Activated naive CD4-positive, alpha-beta T cell treated with anti-CD3 and anti-CD28 coated beads for 36 hours (primary cell): Measurements from ENCODE around the gene AIM2. TPM values are rescaled to one million over a fixed set of nuclear protein-coding genes. Genes with fewer than 3 reads are reported as not detected.
"Not testable (repeated sequence)": the region's sequence is repeated elsewhere in the genome, so short reads cannot be mapped to it uniquely, and the experiment has no call there.

Experiments used
- CTCF ChIA-PET: fragments of 350-600 bp; sonication (Branson Sonifier 250); formaldehyde crosslinking; loops from one replicate; lab custom pipeline; 2021; ENCODE audit warnings: antibody characterized with exemption; lab: Charles Lee
- DNase-seq: peaks from one replicate; pipeline ENCODE4 v3.0.0-alpha.2; 2020
- H3K27ac Mint-ChIP-seq: one replicate; pipeline ENCODE4 v1.8.0; 2021; ENCODE audit warnings: mild to moderate bottlenecking, mixed read lengths
- H3K27me3 Mint-ChIP-seq: one replicate; pipeline ENCODE4 v1.8.0; 2021; ENCODE audit warnings: low read depth, mixed read lengths
- H3K36me3 Mint-ChIP-seq: one replicate; pipeline ENCODE4 v1.8.0; 2021; ENCODE audit warnings: low read depth, mixed read lengths
- H3K4me1 Mint-ChIP-seq: one replicate; pipeline ENCODE4 v1.8.0; 2021; ENCODE audit warnings: low read depth, mixed read lengths
- H3K4me3 Mint-ChIP-seq: one replicate; pipeline ENCODE4 v1.8.0; 2021; ENCODE audit warnings: mild to moderate bottlenecking, moderate library complexity, mixed read lengths
- H3K9me3 Mint-ChIP-seq: one replicate; pipeline ENCODE4 v1.8.0; 2021; ENCODE audit warnings: mixed read lengths
- intact Hi-C: fragments of 100-400 bp; cut with micrococcal nuclease; formaldehyde crosslinking; loops from one replicate; pipeline ENCODE4 v1.15.1; 2023
- total RNA-seq, 2 experiments: library from RNA; stranded (reverse); gene quantifications; one replicate each; pipeline ENCODE4 v1.2.3, GENCODE V29; 2021

Gene AIM2
- total RNA-seq, 2 experiments from 2014 or later, result 12.2 to 13.7 TPM

- intact Hi-C loops, result loop anchor here (2.0 kb wide), 1 partner anchor 22 kb away; no protein-coding TSS in a partner anchor
- H3K4me3 Mint-ChIP-seq, result not testable (repeated sequence)
- H3K4me1 Mint-ChIP-seq, result peaks cover 43% of the 10 kb centered on the region
These were observed 30.1 kb downstream of the AIM2 start for GRCh38 chr1:159046486-159046885.

GRCh38 chr1:159040893-159041724 is 35.5 kb downstream of the AIM2 start:
- intact Hi-C loops, result loop anchor here (1.0 to 2.0 kb wide), 2 partner anchors 26 to 72 kb away; no protein-coding TSS in a partner anchor
- peak; percentile 51 for DNase-seq
- Mint-ChIP-seq H3K4me1 (peaks cover 55% of the 10 kb centered on the region), H3K9me3 (no peaks in the 10 kb centered on the region), H3K27me3 (no peaks in the 10 kb centered on the region), H3K27ac (peak overlapping the region; percentile 76), H3K36me3 (peaks cover 70% of the 10 kb centered on the region), H3K4me3 (no peak overlapping the region)
- CTCF ChIA-PET, result interaction anchor here (1.4 kb wide), 1 partner anchor 26 kb away, joined by 5 read pairs; no protein-coding TSS in a partner anchor

More at GRCh38 chr1:159046486-159046885, 30.1 kb downstream of the AIM2 start:
- Mint-ChIP-seq H3K27ac (peak overlapping the region; percentile 32), H3K36me3 (peaks cover 62% of the 10 kb centered on the region)
- H3K9me3 Mint-ChIP-seq, CTCF ChIA-PET, H3K27me3 Mint-ChIP-seq, DNase-seq: not testable (repeated sequence)

- H3K4me1 Mint-ChIP-seq, result peaks cover 53% of the 10 kb centered on the region
- no peaks in the 10 kb centered on the region for H3K9me3 Mint-ChIP-seq
- no peak overlapping the region for H3K27ac Mint-ChIP-seq
- CTCF ChIA-PET, result interaction anchor here (1.4 kb wide), 1 partner anchor 27 kb away, joined by 5 read pairs; no protein-coding TSS in a partner anchor
- intact Hi-C loops, result loop anchor here (2.0 kb wide), 1 partner anchor 71 kb away; no protein-coding TSS in a partner anchor
- DNase-seq, result no peak
- H3K36me3 Mint-ChIP-seq, result peaks cover 77% of the 10 kb centered on the region
- no peak overlapping the region for H3K4me3 Mint-ChIP-seq
- no peaks in the 10 kb centered on the region for H3K27me3 Mint-ChIP-seq
These were observed 36.4 kb downstream of the AIM2 start for GRCh38 chr1:159040206-159040605.

- Mint-ChIP-seq H3K9me3 (peaks cover 1% of the 10 kb centered on the region), H3K4me1 (peaks cover 48% of the 10 kb centered on the region), H3K27ac (no peak overlapping the region), H3K4me3 (no peak overlapping the region), H3K27me3 (no peaks in the 10 kb centered on the region), H3K36me3 (peaks cover 92% of the 10 kb centered on the region)
- DNase-seq, result no peak
- CTCF ChIA-PET, result interaction anchor here (1.1 to 3.2 kb wide), 2 partner anchors 11 to 41 kb away, joined by 3 to 11 read pairs; no protein-coding TSS in a partner anchor
- intact Hi-C loops, result no loop called here
These were observed 45.6 kb downstream of the AIM2 start for GRCh38 chr1:159030877-159031447.

GRCh38 chr1:159030311-159030710 is 46.3 kb downstream of the AIM2 start:
- H3K4me3 Mint-ChIP-seq, result no peak overlapping the region
- H3K9me3 Mint-ChIP-seq, result peaks cover 1% of the 10 kb centered on the region
- peaks cover 53% of the 10 kb centered on the region for H3K4me1 Mint-ChIP-seq
- H3K27me3 Mint-ChIP-seq, result no peaks in the 10 kb centered on the region
- no peak for DNase-seq
- H3K27ac Mint-ChIP-seq, result peak overlapping the region; percentile 59
- intact Hi-C loops, result no loop called here
- peaks cover 92% of the 10 kb centered on the region for H3K36me3 Mint-ChIP-seq
- CTCF ChIA-PET, result interaction anchor here (1.1 to 3.2 kb wide), 2 partner anchors 11 to 42 kb away, joined by 3 to 11 read pairs; no protein-coding TSS in a partner anchor

DNA sequence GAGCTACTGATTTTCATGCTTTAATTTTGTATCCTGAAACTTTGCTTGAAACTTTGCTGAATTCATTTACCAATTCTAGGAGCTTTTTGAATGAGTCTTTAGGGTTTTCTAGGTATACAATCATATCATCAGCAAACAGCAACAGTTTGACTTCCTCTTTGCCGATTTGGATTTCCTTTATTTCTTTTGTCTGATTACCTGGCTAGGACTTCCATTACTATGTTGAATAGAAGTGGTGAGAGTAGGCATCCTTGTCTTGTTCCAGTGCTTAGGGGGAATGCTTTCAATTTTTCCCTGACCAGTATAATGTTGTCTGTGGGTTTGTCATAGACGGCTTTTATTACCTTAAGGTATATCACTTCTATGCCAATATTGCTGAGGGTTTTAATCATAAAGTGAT is 49.7 kb downstream of the AIM2 start:
- not testable (repeated sequence) for H3K9me3 Mint-ChIP-seq, H3K4me3 Mint-ChIP-seq, H3K27me3 Mint-ChIP-seq, H3K27ac Mint-ChIP-seq, DNase-seq
- CTCF ChIA-PET, result interaction anchor here (0.9 kb wide), 1 partner anchor 42 kb away, joined by 4 read pairs; no protein-coding TSS in a partner anchor
- Mint-ChIP-seq H3K4me1 (peaks cover 70% of the 10 kb centered on the region), H3K36me3 (peaks cover 86% of the 10 kb centered on the region)
- intact Hi-C loops, result loop anchor here (1.0 kb wide), 1 partner anchor 12 kb away; no protein-coding TSS in a partner anchor

DNA sequence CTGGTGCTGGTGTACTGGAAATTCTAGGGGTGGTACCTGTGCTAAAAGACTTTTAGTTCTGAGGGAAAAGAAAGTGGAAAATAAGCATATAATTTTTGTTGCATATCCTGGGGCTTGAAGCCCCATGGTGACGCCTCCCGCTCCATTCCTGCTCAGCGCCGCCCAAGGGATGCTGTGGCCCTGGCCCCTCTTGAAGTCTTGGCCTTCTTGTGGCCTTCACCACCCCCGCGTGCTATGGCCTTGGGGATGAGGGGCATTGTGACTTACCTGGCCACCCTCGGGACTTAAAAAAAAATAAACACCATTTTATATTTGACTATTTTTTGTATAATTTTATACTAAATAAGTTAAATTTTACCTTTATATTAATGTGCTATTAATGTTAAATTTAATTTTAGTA is 51.5 kb downstream of the AIM2 start:
- H3K4me1 Mint-ChIP-seq, result peaks cover 72% of the 10 kb centered on the region
- intact Hi-C loops, result no loop called here
- DNase-seq, result no peak
- CTCF ChIA-PET, result no interaction called here
- H3K36me3 Mint-ChIP-seq, result peaks cover 87% of the 10 kb centered on the region
- H3K4me3 Mint-ChIP-seq, result no peak overlapping the region
- peaks cover 4% of the 10 kb centered on the region for H3K9me3 Mint-ChIP-seq
- no peak overlapping the region for H3K27ac Mint-ChIP-seq
- no peaks in the 10 kb centered on the region for H3K27me3 Mint-ChIP-seq

DNA sequence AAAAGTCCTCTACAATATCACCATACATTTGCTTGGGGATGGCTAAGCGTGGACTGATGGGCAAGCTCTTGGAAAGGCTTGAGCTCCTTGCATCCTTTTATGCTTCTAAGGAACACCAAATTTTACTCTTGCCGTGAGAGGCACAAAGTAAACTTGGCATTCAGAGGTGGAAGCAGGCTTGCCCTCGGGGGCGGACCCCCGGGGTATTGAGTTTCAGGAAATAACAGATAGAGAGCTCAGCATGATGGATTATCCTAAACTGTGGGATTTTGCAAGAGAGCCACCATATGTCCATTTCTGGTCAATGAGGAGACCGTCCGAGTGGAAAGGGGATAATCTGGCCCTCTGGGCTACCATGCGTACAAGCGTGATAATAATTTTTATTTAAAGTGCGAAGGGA is 52.8 kb downstream of the AIM2 start:
- H3K4me1 Mint-ChIP-seq, result peaks cover 76% of the 10 kb centered on the region
- H3K4me3 Mint-ChIP-seq, result no peak overlapping the region
- H3K9me3 Mint-ChIP-seq, result peaks cover 4% of the 10 kb centered on the region
- peaks cover 86% of the 10 kb centered on the region for H3K36me3 Mint-ChIP-seq
- no peak for DNase-seq
- no peaks in the 10 kb centered on the region for H3K27me3 Mint-ChIP-seq
- intact Hi-C loops, result no loop called here
- CTCF ChIA-PET, result no interaction called here
- H3K27ac Mint-ChIP-seq, result no peak overlapping the region

GRCh38 chr1:159015440-159015909 is 61.1 kb downstream of the AIM2 start:
- CTCF ChIA-PET, result no interaction called here
- intact Hi-C loops, result loop anchor here (1.0 to 10.0 kb wide), 9 partner anchors 12 to 1881 kb away; partner anchors contain the start of genes ETV3, PIGM and SLAMF6
- Mint-ChIP-seq H3K27ac (peak overlapping the region; percentile 99), H3K4me1 (peaks cover 42% of the 10 kb centered on the region), H3K4me3 (peak overlapping the region; percentile 91), H3K36me3 (peaks cover 88% of the 10 kb centered on the region), H3K9me3 (no peaks in the 10 kb centered on the region), H3K27me3 (no peaks in the 10 kb centered on the region)
- peak; percentile 84 for DNase-seq

GRCh38 chr1:159014851-159015250 is 61.7 kb downstream of the AIM2 start:
- intact Hi-C loops, result loop anchor here (1.0 to 10.0 kb wide), 12 partner anchors 12 to 1880 kb away; partner anchors contain the start of genes CD48, DCAF8, ETV3 and IGSF8
- Mint-ChIP-seq H3K27me3 (no peaks in the 10 kb centered on the region), H3K4me1 (peaks cover 37% of the 10 kb centered on the region), H3K36me3 (peaks cover 88% of the 10 kb centered on the region), H3K4me3 (peak overlapping the region; percentile 91), H3K9me3 (no peaks in the 10 kb centered on the region), H3K27ac (peak overlapping the region; percentile 99)
- CTCF ChIA-PET, result no interaction called here
- DNase-seq, result no peak

DNA sequence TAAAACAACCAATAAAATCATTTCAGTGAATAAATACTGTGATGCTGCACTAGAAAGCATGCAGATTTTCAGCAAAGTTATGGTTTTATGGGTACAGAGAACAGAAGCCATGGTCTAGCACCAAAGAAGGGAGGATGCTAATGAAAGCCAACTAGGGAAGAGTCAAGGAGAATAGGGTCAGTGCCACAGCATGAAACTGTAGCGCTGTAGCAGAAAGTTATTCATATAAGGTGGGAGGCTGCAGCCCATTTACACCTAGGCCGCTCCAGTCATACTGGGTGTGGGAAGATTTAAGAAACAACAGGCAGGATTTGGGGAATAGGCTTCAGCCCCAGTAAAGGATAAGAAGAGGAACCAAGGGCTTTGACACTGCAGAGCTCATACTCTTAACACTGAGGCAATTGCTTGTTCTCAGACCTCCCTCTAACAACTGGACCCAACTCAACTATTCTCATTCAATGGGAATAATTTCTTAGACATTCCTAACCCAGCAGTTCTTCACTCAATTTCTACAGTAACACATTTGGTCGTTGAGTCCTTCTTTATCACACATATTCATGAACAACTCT is 62.5 kb downstream of the AIM2 start:
- H3K4me3 Mint-ChIP-seq, result peak overlapping the region; percentile 91
- CTCF ChIA-PET, result no interaction called here
- intact Hi-C loops, result loop anchor here (2.0 to 10.0 kb wide), 8 partner anchors 75 to 1879 kb away; partner anchors contain the start of genes CD48, DCAF8, ETV3 and IGSF8
- H3K27me3 Mint-ChIP-seq, result no peaks in the 10 kb centered on the region
- H3K9me3 Mint-ChIP-seq, result no peaks in the 10 kb centered on the region
- peaks cover 33% of the 10 kb centered on the region for H3K4me1 Mint-ChIP-seq
- DNase-seq, result no peak
- H3K36me3 Mint-ChIP-seq, result peaks cover 83% of the 10 kb centered on the region
- peak overlapping the region; percentile 99 for H3K27ac Mint-ChIP-seq
